Measurements from ENCODE around the gene PTPRK.

DNA sequence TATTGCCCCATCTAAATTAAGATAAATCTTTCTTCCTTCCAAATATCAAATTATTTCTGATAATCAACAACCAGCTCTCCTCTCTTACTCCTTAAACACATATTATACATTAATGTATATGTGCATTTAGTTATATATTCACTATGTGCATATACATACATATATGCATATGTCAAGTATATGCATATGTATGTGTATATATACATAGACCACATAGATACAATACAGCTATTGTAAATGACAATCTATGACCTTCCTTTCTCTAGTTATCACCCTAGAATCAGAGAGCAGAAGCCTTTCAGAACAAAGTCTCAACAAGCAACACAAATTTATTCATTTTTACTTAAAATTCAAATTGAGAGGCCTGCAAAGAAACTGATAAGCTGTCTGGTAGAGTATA, 378.5 kb downstream of the PTPRK start:
- TF ChIP-seq POLR2A (IDR thresholded peaks at IDR 0.05) = no peak
- TF ChIP-seq, protein P1, sequence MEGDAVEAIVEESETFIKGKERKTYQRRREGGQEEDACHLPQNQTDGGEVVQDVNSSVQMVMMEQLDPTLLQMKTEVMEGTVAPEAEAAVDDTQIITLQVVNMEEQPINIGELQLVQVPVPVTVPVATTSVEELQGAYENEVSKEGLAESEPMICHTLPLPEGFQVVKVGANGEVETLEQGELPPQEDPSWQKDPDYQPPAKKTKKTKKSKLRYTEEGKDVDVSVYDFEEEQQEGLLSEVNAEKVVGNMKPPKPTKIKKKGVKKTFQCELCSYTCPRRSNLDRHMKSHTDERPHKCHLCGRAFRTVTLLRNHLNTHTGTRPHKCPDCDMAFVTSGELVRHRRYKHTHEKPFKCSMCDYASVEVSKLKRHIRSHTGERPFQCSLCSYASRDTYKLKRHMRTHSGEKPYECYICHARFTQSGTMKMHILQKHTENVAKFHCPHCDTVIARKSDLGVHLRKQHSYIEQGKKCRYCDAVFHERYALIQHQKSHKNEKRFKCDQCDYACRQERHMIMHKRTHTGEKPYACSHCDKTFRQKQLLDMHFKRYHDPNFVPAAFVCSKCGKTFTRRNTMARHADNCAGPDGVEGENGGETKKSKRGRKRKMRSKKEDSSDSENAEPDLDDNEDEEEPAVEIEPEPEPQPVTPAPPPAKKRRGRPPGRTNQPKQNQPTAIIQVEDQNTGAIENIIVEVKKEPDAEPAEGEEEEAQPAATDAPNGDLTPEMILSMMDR (IDR thresholded peaks at IDR 0.05) = no peak

Data from lower leg skin (tissue), 3 donors.